ENCODE results near the gene MEG3.

DNA sequence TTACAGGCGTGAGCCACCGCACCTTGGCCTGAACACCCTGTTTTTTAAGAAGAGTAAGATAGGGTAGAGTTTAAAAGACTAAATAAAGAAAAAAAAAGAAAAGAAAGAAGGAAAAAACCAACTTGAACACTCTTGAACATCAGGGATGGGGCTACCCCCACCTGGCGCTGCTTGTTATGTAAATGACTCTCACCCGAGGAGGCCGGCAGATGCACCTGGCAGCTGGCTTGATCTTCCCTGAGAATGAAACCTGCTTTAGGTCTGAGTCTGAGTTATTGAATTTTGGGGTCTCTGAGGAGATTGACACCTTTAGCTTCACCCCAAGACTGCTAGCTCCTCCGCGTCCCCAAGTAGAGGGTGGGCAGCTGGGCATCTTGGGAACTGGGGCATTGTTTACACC, 15.5 kb upstream of the MEG3 start:
- TF ChIP-seq, protein P1, sequence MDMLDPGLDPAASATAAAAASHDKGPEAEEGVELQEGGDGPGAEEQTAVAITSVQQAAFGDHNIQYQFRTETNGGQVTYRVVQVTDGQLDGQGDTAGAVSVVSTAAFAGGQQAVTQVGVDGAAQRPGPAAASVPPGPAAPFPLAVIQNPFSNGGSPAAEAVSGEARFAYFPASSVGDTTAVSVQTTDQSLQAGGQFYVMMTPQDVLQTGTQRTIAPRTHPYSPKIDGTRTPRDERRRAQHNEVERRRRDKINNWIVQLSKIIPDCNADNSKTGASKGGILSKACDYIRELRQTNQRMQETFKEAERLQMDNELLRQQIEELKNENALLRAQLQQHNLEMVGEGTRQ (IDR thresholded peaks at IDR 0.05; ENCODE audit: low read depth, low read length) = no peak
- TF ChIP-seq CHD1 (IDR thresholded peaks at IDR 0.05; ENCODE audit: low read depth, low read length) (no peak), FOS (IDR thresholded peaks at IDR 0.05; ENCODE audit: low read depth, low read length) (no peak), POLR2A (IDR thresholded peaks at IDR 0.05; ENCODE audit: low read depth, low read length) (no peak), RAD21 (IDR thresholded peaks at IDR 0.05; ENCODE audit: low read length) (no peak), BHLHE40 (IDR thresholded peaks at IDR 0.05; ENCODE audit: low read depth, low read length) (no peak)
- TF ChIP-seq, protein P2, sequence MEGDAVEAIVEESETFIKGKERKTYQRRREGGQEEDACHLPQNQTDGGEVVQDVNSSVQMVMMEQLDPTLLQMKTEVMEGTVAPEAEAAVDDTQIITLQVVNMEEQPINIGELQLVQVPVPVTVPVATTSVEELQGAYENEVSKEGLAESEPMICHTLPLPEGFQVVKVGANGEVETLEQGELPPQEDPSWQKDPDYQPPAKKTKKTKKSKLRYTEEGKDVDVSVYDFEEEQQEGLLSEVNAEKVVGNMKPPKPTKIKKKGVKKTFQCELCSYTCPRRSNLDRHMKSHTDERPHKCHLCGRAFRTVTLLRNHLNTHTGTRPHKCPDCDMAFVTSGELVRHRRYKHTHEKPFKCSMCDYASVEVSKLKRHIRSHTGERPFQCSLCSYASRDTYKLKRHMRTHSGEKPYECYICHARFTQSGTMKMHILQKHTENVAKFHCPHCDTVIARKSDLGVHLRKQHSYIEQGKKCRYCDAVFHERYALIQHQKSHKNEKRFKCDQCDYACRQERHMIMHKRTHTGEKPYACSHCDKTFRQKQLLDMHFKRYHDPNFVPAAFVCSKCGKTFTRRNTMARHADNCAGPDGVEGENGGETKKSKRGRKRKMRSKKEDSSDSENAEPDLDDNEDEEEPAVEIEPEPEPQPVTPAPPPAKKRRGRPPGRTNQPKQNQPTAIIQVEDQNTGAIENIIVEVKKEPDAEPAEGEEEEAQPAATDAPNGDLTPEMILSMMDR (conservative IDR thresholded peaks at IDR 0.05; ENCODE audit: low read depth, low read length) = no peak
